ENCODE data around the gene IRAK2.
A peak's percentile ranks its signal among the peaks of the same experiment; 100 is the strongest.

The IRAK2 gene

DNA sequence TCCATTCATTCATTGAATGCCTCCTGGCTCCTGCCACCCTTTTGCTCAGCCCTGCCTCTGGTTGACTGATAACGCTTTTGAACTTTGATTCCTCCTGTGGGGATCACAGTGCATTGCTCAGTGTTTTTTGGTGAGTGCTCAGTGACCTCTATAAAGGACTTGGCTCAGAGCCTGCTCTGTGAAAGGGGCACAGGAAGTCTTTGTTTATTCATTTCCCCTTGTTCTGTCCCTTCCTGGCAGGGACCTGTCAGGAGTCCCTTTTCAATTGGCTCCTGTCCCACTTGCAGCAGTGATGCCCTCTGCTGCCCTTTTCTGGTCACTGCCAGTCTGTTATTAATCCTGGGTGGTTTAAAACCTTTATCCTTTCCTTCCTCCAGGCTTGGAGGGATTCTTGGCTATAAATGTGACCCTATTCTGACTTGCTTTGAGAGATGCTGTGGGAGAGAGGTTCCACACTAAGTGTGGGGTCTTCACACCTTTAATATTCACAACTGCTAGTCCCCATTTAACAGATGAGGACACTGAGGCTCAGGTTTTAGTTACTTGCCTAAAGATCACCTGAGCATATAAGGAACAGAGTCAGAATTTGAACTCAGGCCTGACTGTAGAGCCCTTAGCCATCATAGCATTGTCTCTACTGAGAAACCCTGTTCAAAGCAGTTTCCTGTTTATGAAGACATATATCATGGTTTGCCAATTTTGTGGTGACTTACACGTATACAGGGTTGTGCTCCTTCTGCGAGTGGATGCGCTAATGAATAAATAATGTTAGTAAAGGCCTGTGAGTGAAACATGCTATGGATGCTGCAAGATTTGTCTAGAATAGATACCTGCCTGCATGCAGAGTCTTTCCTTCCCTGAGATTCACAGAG, 60.3 kb downstream of the IRAK2 start:
- peak; percentile 78 for DNase-seq (ENCODE audit: low spot score)

GRCh38 chr3:10226293-10226692, 61.6 kb downstream of the IRAK2 start:
- DNase-seq (ENCODE audit: low spot score): no peak

DNA sequence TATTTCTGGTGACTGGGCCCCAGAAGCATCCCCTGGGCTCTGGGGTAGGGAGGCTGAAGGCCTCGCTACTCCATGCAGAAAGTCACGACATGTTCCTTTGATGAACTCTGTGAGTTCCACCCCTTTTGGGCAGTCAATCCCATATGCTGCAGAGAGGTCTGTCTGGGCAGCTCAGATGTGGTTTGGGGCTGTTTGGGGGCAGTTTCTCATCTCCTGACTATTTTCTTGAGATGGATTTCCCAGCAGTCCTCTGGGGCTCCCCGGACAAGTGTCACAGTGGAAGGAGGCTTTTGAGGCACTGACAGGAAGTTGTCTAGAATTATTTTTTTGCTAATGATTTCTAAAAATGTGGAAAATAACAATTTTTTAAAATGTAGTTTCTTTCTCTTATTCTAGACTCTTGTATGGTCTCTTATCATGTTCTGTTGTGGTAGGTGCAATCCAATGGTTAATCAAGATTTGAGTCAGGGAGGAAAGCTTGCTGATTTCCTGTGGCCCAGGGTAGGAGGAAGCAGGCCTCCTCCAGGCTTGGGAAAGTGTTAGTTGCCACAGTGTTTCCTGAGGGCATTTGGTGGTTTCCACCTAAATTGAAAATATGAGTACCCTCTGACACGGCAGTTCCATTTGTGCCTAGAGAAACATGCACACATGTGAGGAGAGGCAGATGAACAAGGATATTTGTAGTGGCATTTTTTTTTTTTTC, 63.7 kb downstream of the IRAK2 start:
- no peak for DNase-seq (ENCODE audit: low spot score)

DNA sequence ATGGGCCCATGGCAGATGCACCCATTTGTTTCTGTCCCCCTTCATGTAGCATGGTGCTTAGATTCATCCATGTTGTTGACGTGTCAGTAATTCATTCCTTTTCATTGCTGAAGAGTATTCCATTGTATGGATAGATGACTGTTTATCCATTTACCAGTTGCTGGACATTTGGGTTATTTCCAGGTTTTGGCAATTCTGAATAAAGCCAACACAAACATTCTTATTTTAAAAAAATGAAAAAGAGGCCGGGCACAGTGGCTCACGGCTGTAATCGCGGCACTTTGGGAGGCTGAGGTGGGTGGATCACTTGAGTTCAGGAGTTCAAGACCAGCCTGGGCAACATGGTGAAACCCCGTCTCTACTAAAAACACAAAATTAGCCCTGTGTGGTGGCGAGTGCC, 64.9 kb downstream of the IRAK2 start:
- DNase-seq (ENCODE audit: low spot score): no peak

GRCh38 chr3:10232137-10232536, 67.4 kb downstream of the IRAK2 start:
- no peak for DNase-seq (ENCODE audit: low spot score)

DNA sequence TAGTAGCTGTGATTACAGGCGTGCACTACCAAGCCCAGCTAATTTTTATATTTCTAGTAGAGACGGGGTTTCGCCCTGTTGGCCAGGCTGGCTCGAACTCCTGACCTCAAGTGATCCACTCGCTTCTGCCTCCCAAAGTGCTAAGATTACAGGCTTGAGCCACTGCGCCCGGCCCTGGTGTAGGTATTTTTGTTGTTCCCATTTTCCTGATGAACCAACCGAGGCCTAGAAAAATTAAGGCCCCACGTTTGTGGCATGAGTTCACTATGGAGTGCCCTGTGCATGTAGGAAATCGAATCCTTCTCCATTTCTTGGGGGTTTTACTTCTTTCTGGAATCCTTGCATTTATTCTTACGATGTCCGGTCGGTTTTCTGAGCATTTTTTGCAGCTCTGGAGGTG, 69.3 kb downstream of the IRAK2 start:
- DNase-seq (ENCODE audit: low spot score): no peak

DNA sequence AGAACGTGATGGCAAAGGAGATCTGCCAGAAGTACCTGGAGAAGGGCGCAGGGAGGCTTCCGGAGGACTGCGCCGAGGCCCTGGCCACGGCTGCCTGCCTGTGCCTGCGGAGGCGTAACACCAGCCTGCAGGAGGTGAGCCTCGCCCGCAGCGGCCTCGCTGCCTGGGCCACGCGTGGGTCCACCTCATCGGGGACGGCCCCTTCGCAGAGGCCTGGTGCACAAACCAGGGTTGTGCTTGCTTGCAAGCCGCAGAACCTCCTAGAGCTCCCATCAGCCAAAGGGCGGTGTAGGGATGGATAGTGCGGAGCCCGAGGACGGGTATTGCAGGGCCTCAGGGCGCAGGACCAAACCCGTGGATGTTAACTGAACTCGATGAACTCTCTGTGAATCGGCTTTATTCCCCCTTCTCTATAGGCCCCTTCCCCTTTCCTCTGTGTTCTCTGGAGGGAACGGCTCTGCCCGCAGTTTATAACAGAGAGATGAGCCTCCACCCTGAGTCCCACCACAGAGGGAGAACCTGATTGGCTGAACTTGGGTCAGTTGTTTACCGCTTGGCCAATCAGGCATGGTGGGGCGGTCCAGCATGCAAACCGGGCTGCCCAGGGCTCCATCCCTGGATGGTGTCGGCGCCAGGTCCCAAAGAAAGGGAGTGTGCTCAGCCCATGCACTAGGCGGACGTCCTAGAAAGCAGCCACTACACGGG, 70.0 kb downstream of the IRAK2 start:
- no peak for DNase-seq (ENCODE audit: low spot score)

GRCh38 chr3:10235551-10235950, 70.8 kb downstream of the IRAK2 start:
- no peak for DNase-seq (ENCODE audit: low spot score)

DNA sequence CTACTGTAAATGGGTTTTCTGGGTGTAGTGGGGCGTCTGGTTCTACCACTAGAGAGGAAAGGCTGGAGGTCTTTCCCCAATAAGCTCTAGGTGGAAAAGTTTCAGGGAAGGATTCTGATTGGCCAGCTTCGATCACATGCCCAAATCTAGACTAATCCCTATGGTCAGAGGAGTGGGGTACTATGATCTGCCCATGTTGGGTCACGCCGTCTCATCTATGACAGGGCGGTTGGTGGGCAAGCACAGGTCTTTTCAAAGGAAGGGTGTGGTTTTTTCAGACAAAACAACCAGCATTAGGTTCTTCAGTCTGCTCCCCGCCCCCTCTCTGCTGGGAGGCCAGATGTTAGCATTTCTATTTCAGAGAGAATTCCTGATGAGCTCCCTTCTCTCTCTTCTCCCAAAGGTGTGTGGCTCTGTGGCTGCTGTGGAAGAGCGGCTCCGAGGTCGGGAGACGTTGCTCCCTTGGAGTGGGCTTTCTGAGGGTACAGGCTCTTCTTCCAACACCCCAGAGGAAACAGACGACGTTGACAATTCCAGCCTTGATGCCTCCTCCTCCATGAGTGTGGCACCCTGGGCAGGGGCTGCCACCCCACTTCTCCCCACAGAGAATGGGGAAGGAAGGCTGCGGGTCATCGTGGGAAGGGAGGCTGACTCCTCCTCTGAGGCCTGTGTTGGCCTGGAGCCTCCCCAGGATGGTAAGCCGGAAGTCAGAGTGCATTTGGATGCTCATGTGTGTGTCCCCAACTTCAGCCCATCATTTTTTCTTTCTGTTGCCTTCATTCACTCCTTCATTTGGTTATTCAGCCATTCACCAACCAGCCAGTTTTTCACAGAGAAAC, 73.8 kb downstream of the IRAK2 start:
- no peak for DNase-seq (ENCODE audit: low spot score)

DNA sequence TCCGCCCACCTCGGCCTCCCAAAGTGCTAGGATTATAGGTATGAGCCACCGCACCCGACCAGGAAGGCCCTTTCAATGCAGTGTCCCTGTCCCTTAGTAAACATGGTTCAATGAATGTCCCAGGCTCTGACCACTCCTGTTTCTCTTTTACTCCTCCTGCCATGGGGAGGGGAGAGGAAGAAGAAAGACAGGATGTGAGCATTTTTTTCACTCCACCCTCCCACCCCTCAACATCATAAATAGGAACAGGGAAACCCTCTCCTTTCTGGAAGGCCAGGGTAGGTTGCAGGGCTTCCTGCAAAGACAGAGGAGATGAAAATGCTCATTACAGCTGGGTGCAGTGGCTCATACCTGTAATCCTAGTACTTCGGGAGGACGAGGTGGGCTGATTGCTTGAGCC, 76.1 kb downstream of the IRAK2 start:
- DNase-seq (ENCODE audit: low spot score): no peak

DNA sequence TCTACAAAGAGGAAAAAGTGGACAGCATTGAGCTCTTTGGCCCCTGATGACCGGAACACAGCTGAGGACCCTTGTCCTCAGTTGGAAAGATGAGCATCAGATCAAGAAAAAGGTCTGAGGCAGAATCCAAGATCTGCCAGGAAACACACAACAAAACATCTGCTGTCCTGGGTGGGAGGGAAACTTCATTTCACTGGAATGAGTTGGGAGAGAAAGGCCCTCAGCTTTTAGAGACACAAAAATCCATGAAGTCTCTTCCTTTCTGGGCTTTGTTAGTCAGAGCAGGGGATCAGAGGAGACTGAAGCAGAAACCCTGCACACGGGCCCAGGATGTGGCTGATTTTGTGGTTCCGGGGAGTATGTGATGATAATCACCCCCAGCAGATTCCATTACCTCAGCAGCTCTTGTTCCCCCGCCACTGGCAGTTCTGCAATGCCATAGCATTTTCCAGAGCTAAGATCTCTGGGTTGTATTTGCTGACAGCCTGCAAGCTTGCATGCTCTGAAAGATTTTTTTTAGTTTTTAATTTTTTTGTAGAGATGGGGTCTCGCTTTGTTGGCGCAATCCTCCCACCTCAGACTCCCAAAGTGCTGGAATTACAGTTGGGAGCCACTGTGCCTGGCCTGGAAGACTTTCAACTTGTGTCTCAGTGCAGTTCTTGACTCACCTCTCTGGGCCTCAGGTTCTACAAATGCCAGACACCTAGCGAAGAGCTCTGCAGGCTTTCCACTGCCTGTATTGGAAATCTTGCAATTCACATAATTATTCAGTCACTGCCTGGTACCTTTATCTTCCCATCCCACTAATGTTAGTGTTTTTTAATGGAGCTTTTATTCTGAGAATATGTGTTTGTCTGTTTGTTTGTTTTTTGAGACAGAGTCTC, 77.7 kb downstream of the IRAK2 start:
- no peak for DNase-seq (ENCODE audit: low spot score)

GRCh38 chr3:10244009-10244408, 79.3 kb downstream of the IRAK2 start:
- DNase-seq (ENCODE audit: low spot score): no peak

DNA sequence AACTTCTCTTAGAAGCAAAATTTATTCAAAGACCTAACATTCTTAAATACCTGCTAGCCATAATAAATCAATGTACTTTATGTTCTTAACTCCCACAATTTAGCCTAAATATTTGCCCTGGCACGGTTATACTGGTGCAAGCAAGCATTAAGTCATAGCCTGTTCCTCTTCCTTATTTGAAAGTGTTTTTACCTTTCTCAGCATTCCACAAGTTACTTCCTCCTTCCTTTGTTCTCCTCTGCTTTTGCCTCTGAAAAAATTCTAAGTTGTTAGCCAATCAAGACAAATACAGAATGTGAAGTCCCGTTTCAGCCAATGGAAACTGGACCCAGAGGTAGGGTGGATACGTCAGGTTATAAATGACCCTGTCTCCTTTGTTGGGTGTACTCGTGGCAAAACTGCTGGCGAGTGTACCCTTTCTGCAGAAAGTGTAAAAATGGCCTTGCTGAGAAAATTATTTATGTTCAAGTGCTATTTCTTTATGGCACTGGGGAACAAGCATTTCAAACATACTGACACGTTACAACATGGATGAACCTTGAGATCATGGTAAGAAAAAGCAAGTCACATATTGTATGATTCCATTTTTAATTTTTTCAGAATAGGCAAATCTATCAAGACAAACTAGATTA, 80.5 kb downstream of the IRAK2 start:
- no peak for DNase-seq (ENCODE audit: low spot score)

GRCh38 chr3:10247679-10248183, 83.0 kb downstream of the IRAK2 start:
- no peak for DNase-seq (ENCODE audit: low spot score)

DNA sequence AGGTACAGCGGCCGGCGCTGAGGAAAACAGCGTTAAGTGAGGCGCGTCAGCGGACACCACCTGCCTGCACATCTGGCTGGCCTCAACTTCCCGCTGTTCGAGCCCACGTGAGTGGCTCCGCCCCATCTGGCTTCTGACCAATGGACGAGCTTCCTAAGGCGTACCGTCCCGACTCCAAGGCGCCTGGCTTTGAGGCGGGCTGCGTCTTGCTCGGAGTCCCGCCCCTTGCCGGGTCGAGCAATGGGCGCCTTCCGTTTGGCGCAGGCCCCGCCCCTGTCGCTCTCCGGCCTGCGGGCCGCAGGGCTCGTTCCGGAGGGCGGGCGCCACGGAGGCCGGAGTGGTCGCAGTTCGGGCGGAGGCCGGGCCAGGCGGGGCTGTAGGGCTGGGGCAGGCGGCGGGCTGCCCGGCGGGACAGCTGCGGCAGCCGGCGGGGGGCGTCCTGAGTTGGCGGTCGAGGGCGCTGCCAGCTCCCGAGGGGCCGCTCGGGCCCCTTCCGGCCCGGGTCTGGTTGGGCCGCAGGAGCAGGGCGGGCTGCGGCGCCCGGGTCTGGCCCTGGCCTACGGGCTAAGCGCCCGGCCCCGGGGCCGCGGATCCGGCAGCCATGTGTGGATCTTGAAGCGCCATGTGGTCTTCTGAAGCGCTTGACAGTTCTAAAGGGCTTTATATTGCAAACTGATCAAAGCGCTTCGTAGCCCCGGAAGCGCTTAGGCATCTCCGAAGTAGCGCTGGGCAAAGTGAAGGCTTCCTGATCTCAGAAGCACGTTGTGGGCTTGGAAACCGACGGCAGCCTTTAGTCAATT, 83.7 kb downstream of the IRAK2 start, which contains the start of gene TATDN2:
Gene TATDN2 (plus strand): TSS at position 276 of the 800 bp plus-strand sequence. CDS start 742 bp downstream, outside the sequence.
- peak; percentile 95 for DNase-seq (ENCODE audit: low spot score)

- DNase-seq (ENCODE audit: low spot score): peak; percentile 25
Observed at GRCh38 chr3:10248984-10249748, 84.4 kb downstream of the IRAK2 start.

GRCh38 chr3:10249833-10250232, 85.1 kb downstream of the IRAK2 start:
- no peak for DNase-seq (ENCODE audit: low spot score)

DNA sequence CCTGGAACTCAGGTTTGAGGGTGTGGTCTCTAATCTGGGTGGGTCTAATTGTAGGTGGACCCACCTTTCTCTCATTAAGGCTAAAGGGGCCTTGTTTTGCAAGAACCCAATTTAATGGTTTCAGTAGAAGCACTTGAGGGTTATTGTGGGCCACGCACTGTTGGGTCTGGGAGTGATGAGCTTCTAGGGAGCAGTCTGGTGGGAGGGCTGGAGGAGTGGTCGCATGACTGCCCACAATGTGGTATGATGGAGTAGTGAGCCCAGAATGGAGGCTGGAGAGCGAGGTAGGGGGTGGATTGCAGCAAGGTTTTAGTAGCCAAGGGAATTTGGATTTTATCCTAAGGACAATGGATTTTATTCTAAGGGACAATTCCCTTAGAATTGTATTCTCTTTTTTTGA, 86.3 kb downstream of the IRAK2 start:
- DNase-seq (ENCODE audit: low spot score): no peak
